ENCODE data around the gene RTN4R.

RTN4R gene

GRCh38 chr22:20227363-20227762, 40.8 kb downstream of the RTN4R start:
- TF ChIP-seq POLR2AphosphoS5 (IDR thresholded peaks at IDR 0.05; ENCODE audit: low read depth, low read length) (no peak), POLR2A (IDR thresholded peaks at IDR 0.05; ENCODE audit: low read depth, low read length) (no peak), TAF1 (IDR thresholded peaks at IDR 0.05; ENCODE audit: low read depth, low read length) (no peak)
- FAIRE-seq = no peak

GRCh38 chr22:20226760-20227350, 41.3 kb downstream of the RTN4R start:
- TF ChIP-seq TAF1 (IDR thresholded peaks at IDR 0.05; ENCODE audit: low read depth, low read length) (no peak), POLR2A (IDR thresholded peaks at IDR 0.05; ENCODE audit: low read depth, low read length) (no peak), POU2F2 (IDR thresholded peaks at IDR 0.05; ENCODE audit: low read depth, low read length) (no peak), POLR2AphosphoS5 (IDR thresholded peaks at IDR 0.05; ENCODE audit: low read depth, low read length) (no peak), SPI1 (IDR thresholded peaks at IDR 0.05; ENCODE audit: low read depth, low read length) (no peak), PAX5 (IDR thresholded peaks at IDR 0.05; ENCODE audit: insufficient read depth, low read length, severe bottlenecking) (no peak)
- FAIRE-seq = no peak

More at GRCh38 chr22:20227363-20227762, 40.8 kb downstream of the RTN4R start:
- DNase-seq (ENCODE audit: insufficient read length, low spot score) = no peak

GRCh38 chr22:20226077-20226716, 41.9 kb downstream of the RTN4R start:
- no peak for TF ChIP-seq POLR2AphosphoS5 (IDR thresholded peaks at IDR 0.05; ENCODE audit: low read depth, low read length)
- no peak for TF ChIP-seq POU2F2 (IDR thresholded peaks at IDR 0.05; ENCODE audit: low read depth, low read length)
- TF ChIP-seq SPI1 (IDR thresholded peaks at IDR 0.05; ENCODE audit: low read depth, low read length) = no peak
- no peak for TF ChIP-seq PAX5 (IDR thresholded peaks at IDR 0.05; ENCODE audit: insufficient read depth, low read length, severe bottlenecking)
- TF ChIP-seq TAF1 (IDR thresholded peaks at IDR 0.05; ENCODE audit: low read depth, low read length) = no peak
- TF ChIP-seq POLR2A (IDR thresholded peaks at IDR 0.05; ENCODE audit: low read depth, low read length) = no peak
- FAIRE-seq = no peak
- no peak for DNase-seq (ENCODE audit: insufficient read length, low spot score)

More at GRCh38 chr22:20226760-20227350, 41.3 kb downstream of the RTN4R start:
- DNase-seq (ENCODE audit: insufficient read length, low spot score) = no peak

GRCh38 chr22:20225693-20225966, 42.5 kb downstream of the RTN4R start:
- DNase-seq (ENCODE audit: insufficient read length, low spot score) (no peak), FAIRE-seq (no peak)
- TF ChIP-seq POU2F2 (IDR thresholded peaks at IDR 0.05; ENCODE audit: low read depth, low read length) (no peak), POLR2AphosphoS5 (IDR thresholded peaks at IDR 0.05; ENCODE audit: low read depth, low read length) (no peak), SPI1 (IDR thresholded peaks at IDR 0.05; ENCODE audit: low read depth, low read length) (no peak), TAF1 (IDR thresholded peaks at IDR 0.05; ENCODE audit: low read depth, low read length) (no peak), POLR2A (IDR thresholded peaks at IDR 0.05; ENCODE audit: low read depth, low read length) (no peak), PAX5 (IDR thresholded peaks at IDR 0.05; ENCODE audit: insufficient read depth, low read length, severe bottlenecking) (no peak)

GRCh38 chr22:20224917-20225692, 43.0 kb downstream of the RTN4R start:
- no peak for DNase-seq (ENCODE audit: insufficient read length, low spot score)
- FAIRE-seq = peak; percentile 67
- TF ChIP-seq SPI1 (IDR thresholded peaks at IDR 0.05; ENCODE audit: low read depth, low read length) (no peak), POLR2A (IDR thresholded peaks at IDR 0.05; ENCODE audit: low read depth, low read length) (no peak), PAX5 (IDR thresholded peaks at IDR 0.05; ENCODE audit: insufficient read depth, low read length, severe bottlenecking) (no peak), POLR2AphosphoS5 (IDR thresholded peaks at IDR 0.05; ENCODE audit: low read depth, low read length) (no peak), TAF1 (IDR thresholded peaks at IDR 0.05; ENCODE audit: low read depth, low read length) (no peak), POU2F2 (IDR thresholded peaks at IDR 0.05; ENCODE audit: low read depth, low read length) (no peak)

- FAIRE-seq = no peak
- TF ChIP-seq POU2F2 (IDR thresholded peaks at IDR 0.05; ENCODE audit: low read depth, low read length) (no peak), POLR2AphosphoS5 (IDR thresholded peaks at IDR 0.05; ENCODE audit: low read depth, low read length) (no peak), SPI1 (IDR thresholded peaks at IDR 0.05; ENCODE audit: low read depth, low read length) (no peak), TAF1 (IDR thresholded peaks at IDR 0.05; ENCODE audit: low read depth, low read length) (no peak), POLR2A (IDR thresholded peaks at IDR 0.05; ENCODE audit: low read depth, low read length) (no peak), PAX5 (IDR thresholded peaks at IDR 0.05; ENCODE audit: insufficient read depth, low read length, severe bottlenecking) (no peak)
- no peak for DNase-seq (ENCODE audit: insufficient read length, low spot score)
Measured at GRCh38 chr22:20224256-20224626, 43.9 kb downstream of the RTN4R start.

- no peak for FAIRE-seq
- DNase-seq (ENCODE audit: insufficient read length, low spot score) = no peak
- TF ChIP-seq SPI1 (IDR thresholded peaks at IDR 0.05; ENCODE audit: low read depth, low read length) (no peak), PAX5 (IDR thresholded peaks at IDR 0.05; ENCODE audit: insufficient read depth, low read length, severe bottlenecking) (no peak), POLR2A (IDR thresholded peaks at IDR 0.05; ENCODE audit: low read depth, low read length) (no peak), TAF1 (IDR thresholded peaks at IDR 0.05; ENCODE audit: low read depth, low read length) (no peak), POU2F2 (IDR thresholded peaks at IDR 0.05; ENCODE audit: low read depth, low read length) (no peak), POLR2AphosphoS5 (IDR thresholded peaks at IDR 0.05; ENCODE audit: low read depth, low read length) (no peak)
Measured at GRCh38 chr22:20223421-20224255, 44.5 kb downstream of the RTN4R start.

- no peak for TF ChIP-seq PAX5 (IDR thresholded peaks at IDR 0.05; ENCODE audit: insufficient read depth, low read length, severe bottlenecking)
- no peak for TF ChIP-seq SPI1 (IDR thresholded peaks at IDR 0.05; ENCODE audit: low read depth, low read length)
- TF ChIP-seq TAF1 (IDR thresholded peaks at IDR 0.05; ENCODE audit: low read depth, low read length) = no peak
- TF ChIP-seq POLR2A (IDR thresholded peaks at IDR 0.05; ENCODE audit: low read depth, low read length) = no peak
- TF ChIP-seq POLR2AphosphoS5 (IDR thresholded peaks at IDR 0.05; ENCODE audit: low read depth, low read length) = no peak
- no peak for TF ChIP-seq POU2F2 (IDR thresholded peaks at IDR 0.05; ENCODE audit: low read depth, low read length)
- DNase-seq (ENCODE audit: insufficient read length, low spot score) (no peak), FAIRE-seq (no peak)
Measured at GRCh38 chr22:20222764-20223420, 45.2 kb downstream of the RTN4R start.
